ENCODE results near the gene ASTN2.

Gene ASTN2

GRCh38 chr9:116491219-116491618, 923.6 kb downstream of the ASTN2 start:
- DNase-seq, result no peak

- no peak for DNase-seq
Observed at GRCh38 chr9:116490321-116490720, 924.5 kb downstream of the ASTN2 start.

GRCh38 chr9:116488373-116488772, 926.5 kb downstream of the ASTN2 start:
- no peak for DNase-seq

- DNase-seq, result no peak
Observed at GRCh38 chr9:116484492-116485061, 930.3 kb downstream of the ASTN2 start.

DNA sequence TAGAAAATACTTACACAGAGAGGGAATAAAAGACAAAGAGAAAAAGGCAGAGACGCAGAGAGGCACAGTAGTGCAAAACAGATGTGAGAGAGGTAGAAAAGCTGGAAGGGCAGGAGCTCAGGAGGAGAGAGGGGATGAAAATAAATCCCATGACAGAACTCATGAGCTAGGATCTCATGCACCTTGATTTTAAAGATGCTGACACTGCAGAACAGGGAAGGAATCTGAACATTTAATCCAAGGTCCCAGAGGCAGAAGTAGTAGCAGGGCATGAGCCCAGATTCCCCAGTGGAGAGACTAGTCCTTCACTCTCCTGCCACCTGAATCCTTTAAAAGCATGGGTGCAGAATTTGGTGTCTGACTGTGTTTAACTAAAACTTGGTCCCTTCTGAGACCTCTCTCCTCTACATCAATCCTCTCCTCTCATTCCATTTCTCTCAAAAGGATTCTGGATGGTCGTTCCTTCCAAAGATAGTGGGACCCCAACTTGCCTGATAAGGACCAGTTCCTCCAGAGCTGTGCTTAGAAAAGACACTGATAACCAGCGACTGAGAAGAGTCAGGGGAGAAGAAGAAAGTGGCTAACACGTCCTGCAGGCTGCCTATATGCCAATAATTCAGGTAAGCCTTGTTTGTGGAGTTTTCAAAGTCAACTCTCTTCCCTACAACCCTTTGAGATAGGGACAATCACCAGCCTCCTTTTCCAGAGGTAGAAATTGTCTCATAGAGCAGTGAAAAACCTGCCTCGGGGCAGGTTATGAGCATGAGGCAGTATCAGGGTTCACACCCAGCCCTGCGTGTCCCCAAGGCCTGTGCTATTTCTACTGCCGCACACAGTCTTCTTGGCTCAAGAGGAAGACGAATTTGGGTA, 931.0 kb downstream of the ASTN2 start:
- no peak for DNase-seq

DNA sequence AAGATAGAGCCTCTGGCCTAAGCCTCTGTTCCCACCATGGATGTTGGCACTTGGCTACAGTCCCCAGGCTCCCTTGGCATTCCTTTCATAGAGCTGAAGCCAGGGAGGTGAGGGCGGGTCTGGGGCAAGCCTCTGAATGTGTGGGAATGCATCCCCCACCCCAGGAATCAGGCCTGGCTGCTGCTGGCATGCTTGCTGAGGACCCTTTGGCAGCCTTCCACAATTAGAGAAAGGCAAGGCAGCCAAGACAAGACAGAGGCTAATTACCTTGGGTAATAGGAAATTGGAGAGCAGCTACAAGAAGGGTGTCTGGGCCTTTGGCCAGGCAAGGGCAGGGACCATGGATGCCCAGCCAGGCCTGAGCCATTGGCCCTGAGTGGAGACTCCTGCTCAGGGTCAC, 932.1 kb downstream of the ASTN2 start:
- no peak for DNase-seq

GRCh38 chr9:116480700-116481099, 934.2 kb downstream of the ASTN2 start:
- no peak for DNase-seq

DNA sequence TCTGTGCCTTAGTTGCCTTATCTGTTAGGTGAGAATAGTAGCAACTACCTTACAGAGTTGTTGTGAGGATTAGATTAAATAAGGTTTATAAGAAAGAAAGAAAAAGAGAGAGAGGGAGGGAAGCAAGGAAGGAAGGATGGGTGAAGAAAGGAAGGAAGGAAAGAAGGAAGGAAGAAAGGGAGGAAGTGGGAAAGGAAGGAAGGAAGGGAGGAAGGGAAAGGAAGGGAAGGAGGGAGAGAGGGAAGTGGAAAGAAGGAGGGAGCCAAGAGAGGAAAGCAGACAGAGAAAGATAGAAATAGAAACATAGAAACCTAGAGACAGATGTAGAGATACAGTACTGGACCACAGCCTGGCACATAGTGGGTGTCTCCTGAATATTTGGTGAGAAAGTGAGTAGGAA, 934.9 kb downstream of the ASTN2 start:
- no peak for DNase-seq

DNA sequence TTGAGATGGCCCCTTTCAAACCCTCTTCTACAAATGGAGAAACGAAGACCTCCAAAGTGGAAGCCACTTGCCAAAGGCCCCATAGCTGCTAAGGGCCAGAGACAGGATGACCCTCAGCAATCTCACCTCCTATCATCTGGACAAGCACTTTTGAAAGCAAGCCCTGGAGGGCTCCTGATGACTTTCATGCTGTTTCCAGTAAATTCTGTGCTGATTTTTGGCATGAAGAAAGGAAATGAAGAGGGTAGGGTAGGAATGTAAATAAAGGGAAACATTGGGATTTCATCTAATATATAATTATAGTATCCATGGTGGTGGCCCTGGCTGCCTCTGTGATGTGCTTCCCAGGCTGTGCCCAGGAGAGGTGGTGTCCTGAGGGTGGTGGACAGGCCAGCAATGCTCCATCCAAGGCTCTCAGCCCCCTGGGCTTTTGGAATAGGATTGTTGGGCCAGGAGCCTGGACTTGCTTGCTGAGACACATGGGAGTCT, 935.8 kb downstream of the ASTN2 start:
- DNase-seq, result no peak

DNA sequence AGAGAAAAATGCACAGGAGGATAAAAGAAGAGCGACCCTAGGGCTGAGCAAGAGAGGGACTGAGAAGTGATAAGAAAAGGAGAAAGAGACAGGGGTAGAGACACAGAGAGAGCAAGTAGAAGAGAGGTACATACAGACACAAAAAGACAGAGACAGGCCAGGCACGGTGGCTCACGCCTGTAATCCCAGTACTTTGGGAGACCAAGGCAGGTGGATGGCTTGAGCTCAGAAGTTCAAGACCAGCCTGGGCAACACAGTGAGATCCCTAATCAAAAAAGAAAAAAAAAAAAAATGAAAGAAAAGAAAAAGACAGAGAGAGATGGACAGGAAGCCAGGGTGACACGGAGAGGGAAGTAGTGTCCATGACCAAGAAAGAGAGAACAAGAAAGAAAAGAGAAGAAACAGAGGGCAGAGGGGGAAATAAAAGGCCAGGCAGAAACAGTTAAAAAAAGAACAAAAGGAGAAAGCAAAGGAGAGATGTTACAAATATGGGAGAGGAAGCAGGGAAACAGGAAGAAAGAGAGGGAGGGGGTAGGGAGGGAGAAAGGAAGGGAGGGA, 937.2 kb downstream of the ASTN2 start:
- DNase-seq, result no peak

- DNase-seq, result no peak
Observed at GRCh38 chr9:116476935-116477381, 937.9 kb downstream of the ASTN2 start.

DNA sequence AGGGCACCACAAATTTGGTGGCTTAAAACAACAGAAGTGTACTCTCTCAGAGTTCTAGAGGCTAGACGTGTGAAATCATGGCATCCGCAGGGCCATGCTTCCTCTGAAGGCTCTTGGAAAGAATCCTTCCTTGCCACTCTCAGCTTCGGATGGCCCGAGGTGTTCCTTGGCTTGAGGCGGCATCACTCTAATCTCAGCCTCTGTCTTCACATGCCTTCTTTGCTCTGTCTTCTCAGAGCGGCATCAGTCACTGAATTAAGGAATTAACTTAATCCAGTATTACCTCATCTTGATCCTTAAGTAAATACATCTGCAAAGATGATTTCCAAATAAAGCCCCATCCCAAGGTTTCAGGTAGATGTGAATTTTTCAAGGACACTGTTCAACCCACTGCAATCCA, 938.9 kb downstream of the ASTN2 start:
- DNase-seq, result no peak

- no peak for DNase-seq
Observed at GRCh38 chr9:116475201-116475600, 939.7 kb downstream of the ASTN2 start.

DNA sequence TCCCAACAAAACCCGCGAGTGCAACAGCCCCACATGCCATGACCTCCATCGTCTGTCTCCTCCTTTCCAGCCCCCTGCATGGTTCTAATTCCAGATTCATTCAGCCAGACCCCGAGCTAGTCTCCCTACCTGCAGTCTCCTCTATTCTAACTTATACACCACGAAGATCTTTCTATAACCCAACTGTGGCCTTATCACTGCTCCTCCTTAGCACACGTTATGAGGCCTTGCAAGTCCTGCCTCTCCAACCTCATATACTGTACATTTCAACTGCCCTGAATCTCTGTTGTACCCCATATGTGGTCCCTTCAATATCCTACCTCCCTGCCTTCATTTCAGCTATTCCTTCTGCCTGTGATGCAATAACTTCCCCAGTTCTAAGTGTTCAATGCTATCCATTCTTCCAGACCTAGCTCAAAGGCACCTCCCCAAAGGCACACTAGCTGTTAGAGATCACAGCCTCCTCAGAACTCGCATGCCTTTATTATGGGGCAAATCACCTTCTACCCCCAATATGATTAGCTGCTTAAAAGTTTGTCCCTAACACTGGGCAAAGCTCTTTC, 942.8 kb downstream of the ASTN2 start:
- no peak for DNase-seq

DNA sequence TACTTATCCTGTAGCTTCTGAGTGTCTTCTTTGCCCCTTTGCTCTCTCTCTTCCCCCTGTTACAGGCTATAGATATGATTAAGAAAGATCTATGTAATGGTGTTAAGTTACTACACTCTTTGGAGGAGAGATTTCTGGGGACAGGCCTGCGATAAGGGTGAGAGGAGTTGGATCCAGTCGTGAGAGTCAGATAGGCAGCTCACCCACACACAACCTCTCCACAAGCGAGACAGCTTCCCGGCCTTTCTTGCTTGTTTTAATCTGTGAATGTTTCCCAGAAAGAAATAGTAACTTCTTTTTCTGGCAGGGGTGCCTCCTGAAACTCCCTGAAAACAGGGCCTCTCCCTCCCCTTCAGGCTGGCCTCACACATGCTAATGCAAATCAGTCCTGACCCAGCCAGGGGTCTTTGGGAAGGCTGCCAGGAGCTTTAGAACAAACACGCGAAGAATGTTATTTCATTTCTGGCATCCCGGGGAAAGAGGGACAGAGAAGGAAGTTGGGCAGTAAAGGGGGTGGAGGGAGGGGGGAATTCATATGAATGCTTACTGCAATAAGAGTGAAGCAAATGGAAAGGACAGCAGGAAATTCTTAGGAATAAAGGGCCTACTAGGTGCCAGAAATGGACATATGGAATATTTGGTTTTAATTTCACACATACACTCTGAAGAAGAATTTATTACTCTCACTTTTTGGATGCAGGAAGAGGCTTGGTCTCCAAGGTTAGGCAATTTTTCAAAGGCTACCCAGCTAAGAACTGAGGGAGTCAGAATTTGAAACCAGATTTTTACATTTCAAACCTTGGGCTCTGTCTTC, 943.6 kb downstream of the ASTN2 start:
- DNase-seq, result no peak

DNA sequence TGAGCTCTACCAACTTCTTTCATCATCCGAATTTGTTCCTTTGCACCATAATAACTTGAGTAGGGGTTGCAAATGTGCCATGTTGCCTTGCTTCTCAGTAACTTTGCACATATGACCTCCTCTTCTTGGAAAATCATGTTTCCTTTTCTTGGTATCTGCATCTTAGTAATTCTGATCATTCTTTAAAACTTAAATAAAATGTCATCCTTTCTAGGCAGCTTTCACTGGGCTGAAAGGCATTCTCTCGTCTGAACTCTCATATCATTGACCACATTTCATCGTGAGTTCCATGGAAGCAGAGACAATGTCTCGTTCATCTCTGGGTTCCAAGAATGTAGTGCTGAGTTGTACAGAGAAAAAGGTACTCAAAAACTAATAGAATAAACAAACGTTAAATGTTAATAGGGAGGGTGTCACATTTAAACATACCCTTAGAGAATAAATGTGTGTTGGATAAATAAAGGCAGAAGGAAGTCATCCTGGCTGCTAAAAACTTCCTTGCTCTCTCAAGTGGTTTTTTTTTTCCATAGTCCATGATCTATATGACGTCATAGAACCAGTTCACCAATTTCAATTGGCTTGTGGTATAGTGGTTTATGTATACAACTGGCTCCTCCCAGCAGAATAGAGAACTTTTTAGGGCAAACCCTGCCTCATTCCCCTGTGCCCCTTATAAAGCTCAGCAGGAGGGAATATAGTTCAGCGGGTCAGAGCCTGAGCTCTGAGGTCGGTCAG, 945.9 kb downstream of the ASTN2 start:
- DNase-seq, result no peak

DNA sequence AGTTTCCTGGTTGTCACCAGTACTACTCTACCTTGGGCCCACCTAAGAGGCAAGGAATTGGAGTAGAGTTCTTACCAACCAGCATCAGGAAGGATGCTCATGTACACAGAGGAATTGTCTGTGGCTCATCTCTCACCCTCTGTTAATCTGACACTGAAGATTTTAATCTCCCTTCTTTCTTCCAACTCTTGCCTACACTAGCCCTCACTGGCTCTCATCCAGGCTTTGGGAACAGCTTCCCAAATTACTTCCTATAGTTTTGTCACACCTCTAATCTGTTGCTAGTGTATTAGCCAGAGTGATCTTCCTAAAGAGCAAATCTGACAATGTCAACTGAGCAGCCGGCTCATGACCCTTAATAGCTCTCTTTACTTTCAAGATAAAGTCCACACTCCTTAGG, 946.5 kb downstream of the ASTN2 start:
- DNase-seq, result no peak

- no peak for DNase-seq
Observed at GRCh38 chr9:116467740-116468351, 947.0 kb downstream of the ASTN2 start.

DNA sequence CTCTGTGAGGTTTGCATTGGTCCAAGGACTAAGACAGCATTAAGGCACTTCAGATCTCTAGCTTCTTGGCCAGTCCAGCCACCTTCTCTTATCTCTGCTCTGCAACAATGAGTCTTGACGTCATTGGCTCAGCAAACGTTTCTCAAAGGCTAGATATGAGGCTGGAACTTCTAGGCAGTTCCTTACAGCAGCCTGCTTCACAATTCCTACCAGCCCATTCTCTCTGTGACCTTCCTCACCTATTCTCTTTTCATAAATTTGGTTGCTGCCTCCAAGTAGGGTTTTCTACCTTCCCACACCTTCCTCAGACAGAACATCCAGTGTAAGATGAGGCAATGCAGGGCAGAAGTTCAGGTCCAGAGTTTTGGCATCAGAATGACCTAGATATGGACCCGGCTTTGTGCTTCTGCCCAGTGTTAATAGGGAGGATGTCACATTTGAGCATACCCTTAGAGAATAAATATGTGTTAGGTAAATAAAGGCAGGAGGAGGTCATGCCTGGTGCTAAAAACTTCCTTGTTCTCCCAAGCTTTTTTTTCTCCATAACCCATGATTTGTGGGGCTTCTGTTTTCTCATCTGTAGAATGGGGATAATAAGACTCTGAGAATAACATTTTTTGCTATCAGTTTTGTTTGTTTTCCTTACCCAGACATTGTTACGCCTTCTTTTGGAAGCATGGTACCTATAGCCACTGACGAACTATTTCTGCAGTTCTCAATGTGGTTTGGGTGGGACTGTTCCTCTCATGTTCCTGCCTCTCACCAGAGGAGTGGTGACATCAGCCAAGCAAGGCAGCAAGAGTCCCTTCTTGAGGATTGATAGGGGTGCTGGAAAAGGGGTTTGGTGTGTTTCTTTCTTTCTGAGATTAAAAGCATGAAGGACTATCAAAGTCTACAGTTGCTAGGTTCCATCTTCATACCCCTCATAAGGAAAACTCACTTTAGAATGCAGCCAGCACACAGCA, 948.3 kb downstream of the ASTN2 start:
- DNase-seq, result no peak

DNA sequence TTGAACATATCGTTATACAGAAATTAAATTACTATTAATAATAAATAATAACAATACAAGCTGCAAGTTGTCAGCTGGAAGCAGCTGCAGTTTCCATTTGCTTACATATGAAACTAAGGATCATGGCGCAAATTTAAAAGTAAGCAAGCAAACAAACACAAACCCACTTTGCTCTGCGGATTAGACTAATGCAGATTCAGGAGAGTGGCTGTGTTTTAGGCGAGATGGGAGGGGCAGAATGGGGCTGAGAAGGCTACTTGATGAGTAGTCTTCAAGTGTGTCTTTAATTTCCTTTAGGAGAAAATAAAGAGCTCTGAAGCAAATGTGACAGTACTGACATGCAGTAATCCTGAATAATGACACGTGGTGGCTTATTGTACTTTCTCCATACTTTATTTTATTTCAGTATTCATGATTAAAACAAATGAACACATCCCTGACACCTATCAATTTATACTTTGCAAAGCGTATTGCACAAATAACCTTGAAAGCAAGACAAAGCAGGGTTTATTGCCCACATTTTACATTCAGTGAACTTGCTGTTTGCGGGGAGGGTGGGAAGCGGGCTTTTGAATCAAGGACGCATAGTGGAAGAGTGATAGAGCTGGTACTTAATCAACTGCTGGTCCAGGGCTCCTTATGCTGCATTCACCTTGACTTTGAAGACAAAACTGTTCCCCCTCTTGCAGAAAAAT, 949.1 kb downstream of the ASTN2 start:
- no peak for DNase-seq

Data from T-helper 9 cell (primary cell).